DND-41 (cell line): ENCODE results near the gene USP35.

ENCODE experiments used
- ATAC-seq: fragments of 200-7000 bp; cut with Tn5 transposase; 3 replicates; pipeline ENCODE4 v1.9.1; 2021; ENCODE audit warnings: low read depth; ENCODE audit not compliant: insufficient read depth
- DNase-seq: peaks from one replicate; pipeline ENCODE4 v3.0.0-alpha.2; 2020
- H2AFZ ChIP-seq: 2 replicates; pipeline ENCODE4 v1.6.0; 2012; ENCODE audit warnings: low read depth, low read length
- H3K27ac ChIP-seq: 2 replicates; pipeline ENCODE4 v1.5.1; 2012; ENCODE audit warnings: low read length, inconsistent platforms
- H3K27me3 ChIP-seq: fragments of 200-600 bp; sonication (generic); 2 replicates; pipeline ENCODE4 v1.6.0; 2012; ENCODE audit warnings: low read length, mild to moderate bottlenecking, inconsistent platforms; ENCODE audit not compliant: insufficient read depth, poor library complexity
- H3K36me3 ChIP-seq: 2 replicates; pipeline ENCODE4 v1.5.1; 2012; ENCODE audit warnings: low read length, inconsistent platforms; ENCODE audit not compliant: insufficient read depth
- H3K4me1 ChIP-seq: 2 replicates; pipeline ENCODE4 v1.5.1; 2012; ENCODE audit warnings: mild to moderate bottlenecking, low read length; ENCODE audit not compliant: insufficient read depth
- H3K4me2 ChIP-seq: 2 replicates; pipeline ENCODE4 v1.6.0; 2012; ENCODE audit warnings: mild to moderate bottlenecking, moderate library complexity, low read length, inconsistent platforms; ENCODE audit not compliant: insufficient read depth
- H3K4me3 ChIP-seq, 2 experiments: fragments of 200-600 bp in 1 of 2; shearing (Covaris generic) in 1 of 2; 2 replicates each; pipeline ENCODE4 v1.5.1; 2012 to 2016; ENCODE audit warnings: inconsistent platforms in 2 of 2, low read length in 2 of 2, mild to moderate bottlenecking in 2 of 2, low read depth in 1 of 2, moderate library complexity in 1 of 2
- H3K79me2 ChIP-seq: 2 replicates; pipeline ENCODE4 v1.6.0; 2012; ENCODE audit warnings: low read length, inconsistent platforms; ENCODE audit not compliant: insufficient read depth
- H3K9ac ChIP-seq: 2 replicates; pipeline ENCODE4 v1.6.0; 2012; ENCODE audit warnings: low read depth, mild to moderate bottlenecking, inconsistent platforms, low read length, moderate library complexity
- H3K9me3 ChIP-seq: 2 replicates; pipeline ENCODE4 v1.5.1; 2012; ENCODE audit warnings: low read length, moderate library complexity, mild to moderate bottlenecking, inconsistent platforms; ENCODE audit not compliant: insufficient read depth, severe bottlenecking
- H4K20me1 ChIP-seq: 2 replicates; pipeline ENCODE4 v1.6.0; 2012; ENCODE audit warnings: low read length; ENCODE audit not compliant: insufficient read depth
- CTCF ChIP-seq: IDR thresholded peaks from 2 replicates; pipeline ENCODE4 v1.5.1; 2012; ENCODE audit warnings: borderline replicate concordance, low read length, moderate library complexity, mild to moderate bottlenecking; ENCODE audit not compliant: poor library complexity, severe bottlenecking; ENCODE audit errors: extremely low read depth
- EZH2 ChIP-seq: IDR thresholded peaks from 3 replicates; pipeline ENCODE4 v1.6.1; 2012; ENCODE audit warnings: borderline replicate concordance, low read depth, mild to moderate bottlenecking, moderate library complexity, low read length, inconsistent platforms; ENCODE audit not compliant: severe bottlenecking

The USP35 gene

DNA sequence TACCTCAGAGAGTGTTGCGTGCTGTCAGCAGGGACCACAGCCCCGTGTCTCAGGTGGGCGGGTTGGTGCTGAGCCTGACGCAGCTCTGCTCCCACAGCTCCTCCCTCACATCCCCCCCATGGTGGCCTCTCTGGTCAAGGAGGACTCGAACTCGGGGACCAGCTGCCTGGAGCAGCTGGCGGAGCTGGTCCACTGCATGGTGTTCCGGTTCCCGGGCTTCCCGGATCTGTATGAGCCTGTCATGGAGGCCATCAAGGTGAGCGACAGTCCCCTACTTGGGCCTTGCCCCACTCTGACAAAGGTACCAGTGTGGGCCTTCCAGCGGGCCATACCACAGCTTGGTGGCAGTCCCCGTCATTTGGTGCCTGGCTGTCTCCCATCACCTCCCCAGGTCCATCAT lies 11.8 kb downstream of the USP35 start:
- Histone ChIP-seq H3K36me3 (peaks cover 45% of the 10 kb centered on the region), H2AFZ (no peak overlapping the region), H4K20me1 (no peaks in the 10 kb centered on the region), H3K4me3 (no peak overlapping the region), H3K9me3 (no peaks in the 10 kb centered on the region), H3K4me1 (peaks cover 44% of the 10 kb centered on the region), H3K27ac (peak overlapping the region; percentile 94; the same call in 1 of the 2 replicates), H3K4me2 (no peak overlapping the region), H3K27me3 (no peaks in the 10 kb centered on the region), H3K79me2 (peaks cover 5% of the 10 kb centered on the region; the same call in 1 of the 2 replicates), H3K9ac (no peak overlapping the region)
- DNase-seq (no peak), ATAC-seq (no peak)
- no peak for TF ChIP-seq CTCF
- TF ChIP-seq EZH2 = no peak

DNA sequence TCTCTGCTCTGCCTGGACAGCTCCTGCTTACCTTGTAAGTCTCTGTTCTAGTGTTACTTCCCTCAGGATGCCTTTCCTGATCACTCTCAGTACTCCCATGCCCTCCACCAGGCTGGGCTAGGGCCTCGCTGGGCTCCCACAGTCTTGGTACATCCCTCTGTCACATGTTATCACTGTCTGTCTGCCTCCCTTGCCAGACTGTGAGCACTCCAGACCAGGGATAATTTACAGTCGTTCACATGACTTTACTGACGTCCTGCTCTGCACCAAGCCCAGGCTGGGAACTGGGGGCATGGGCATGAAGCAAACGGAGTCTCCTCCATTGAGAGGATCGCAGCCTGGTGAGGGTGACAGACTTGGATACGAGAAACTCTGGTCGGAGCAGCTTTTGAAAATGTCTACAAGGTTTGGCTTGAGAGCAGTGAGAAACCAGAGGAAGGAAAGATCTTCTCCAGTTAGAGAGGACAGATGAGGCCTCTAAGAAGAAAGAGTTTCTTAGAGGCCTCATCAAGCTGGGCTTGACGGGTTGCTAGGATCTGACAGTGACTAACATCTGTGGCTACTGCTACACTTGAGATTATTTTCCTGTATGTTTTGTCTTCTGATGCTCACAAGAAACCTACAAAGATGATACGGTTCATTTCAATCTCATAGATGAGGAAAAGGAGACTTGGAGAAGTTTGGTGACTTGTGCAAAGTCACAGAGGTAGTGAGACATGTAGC lies 12.5 kb downstream of the USP35 start:
- peaks cover 41% of the 10 kb centered on the region for H3K36me3 ChIP-seq
- H3K27ac ChIP-seq = peak overlapping the region; percentile 94
- no peaks in the 10 kb centered on the region for H4K20me1 ChIP-seq
- H3K4me3 ChIP-seq = no peak overlapping the region
- H2AFZ ChIP-seq = no peak overlapping the region
- no peak for TF ChIP-seq EZH2
- TF ChIP-seq CTCF = no peak
- H3K4me1 ChIP-seq = peaks cover 44% of the 10 kb centered on the region
- H3K9ac ChIP-seq = peak overlapping the region; percentile 20; the same call in 1 of the 2 replicates
- DNase-seq (no peak), ATAC-seq (no peak)
- no peak overlapping the region for H3K4me2 ChIP-seq
- H3K79me2 ChIP-seq = no peaks in the 10 kb centered on the region
- no peaks in the 10 kb centered on the region for H3K9me3 ChIP-seq
- no peaks in the 10 kb centered on the region for H3K27me3 ChIP-seq

- TF ChIP-seq CTCF (peak; percentile 9), EZH2 (no peak)
- Histone ChIP-seq H2AFZ (peak overlapping the region; percentile 69), H3K4me1 (peaks cover 44% of the 10 kb centered on the region), H3K4me3 (peak overlapping the region in 1 of 2 experiments; percentile 51; a peak in 2 of 4 replicates), H3K36me3 (peaks cover 42% of the 10 kb centered on the region), H3K27ac (peak overlapping the region; percentile 94), H3K79me2 (no peaks in the 10 kb centered on the region), H3K4me2 (peak overlapping the region; percentile 75), H3K9me3 (no peaks in the 10 kb centered on the region), H4K20me1 (no peaks in the 10 kb centered on the region), H3K9ac (peak overlapping the region; percentile 53), H3K27me3 (no peaks in the 10 kb centered on the region)
- peak; percentile 97 for ATAC-seq
- peak; percentile 84 for DNase-seq
These were observed 14.0 kb downstream of the USP35 start for GRCh38 chr11:78202733-78203167.
